CD4-positive, alpha-beta T cell (primary cell): ENCODE results near the gene MAD2L1BP. TPM values are rescaled to one million over a fixed set of nuclear protein-coding genes. Genes with fewer than 3 reads are reported as not detected.

ENCODE experiments used
- ATAC-seq: fragments of 200-7000 bp; cut with Tn5 transposase; one replicate; pipeline ENCODE4 v1.10.0; 2022; ENCODE audit warnings: mild to moderate bottlenecking; ENCODE audit not compliant: poor library complexity
- CTCF ChIA-PET: fragments of 350-600 bp; sonication (Branson Sonifier 250); formaldehyde crosslinking; loops from one replicate; lab custom pipeline; 2021; ENCODE audit warnings: antibody characterized with exemption, inconsistent platforms; lab: Charles Lee
- POLR2A ChIA-PET: fragments of 350-600 bp; sonication (Branson Sonifier 250); formaldehyde crosslinking; loops from one replicate; lab custom pipeline; 2021; ENCODE audit warnings: antibody characterized with exemption, inconsistent platforms; lab: Charles Lee
- DNase-seq, 14 experiments: peaks; one replicate each; pipeline ENCODE4 v3.0.0-alpha.2; 2013 to 2020; ENCODE audit warnings: mixed read lengths in 2 of 14
- H3K27ac ChIP-seq, 2 donors: one replicate each; pipeline versions ENCODE4 v1.5.1 to v1.7.0; 2013; ENCODE audit warnings: low read length in 2 of 2, low read depth in 1 of 2, mild to moderate bottlenecking in 1 of 2
- H3K27me3 ChIP-seq, 2 experiments: 1 replicate in 1 of 2; 2 replicates in 1 of 2; pipeline versions ENCODE4 v1.6.1 to v1.7.0; 2013; ENCODE audit warnings: low read length in 2 of 2, control low read depth in 1 of 2, mild to moderate bottlenecking in 1 of 2, moderate library complexity in 1 of 2; ENCODE audit not compliant: insufficient read depth in 2 of 2, control insufficient read depth in 1 of 2
- H3K36me3 ChIP-seq: one replicate; pipeline ENCODE4 v1.6.1; 2013; ENCODE audit warnings: low read length, control low read depth; ENCODE audit not compliant: insufficient read depth
- H3K4me1 ChIP-seq: one replicate; pipeline ENCODE4 v1.6.1; 2013; ENCODE audit warnings: low read length, control low read depth; ENCODE audit not compliant: insufficient read depth
- H3K4me3 ChIP-seq: one replicate; pipeline ENCODE4 v1.5.1; 2013; ENCODE audit warnings: mild to moderate bottlenecking, low read length, moderate library complexity
- H3K9me3 ChIP-seq, 2 experiments: 1 replicate in 1 of 2; 2 replicates in 1 of 2; pipeline versions ENCODE4 v1.6.1 to v1.7.0; 2013; ENCODE audit warnings: low read length in 2 of 2, mild to moderate bottlenecking in 2 of 2, control low read depth in 1 of 2, moderate library complexity in 1 of 2; ENCODE audit not compliant: control insufficient read depth in 1 of 2, insufficient read depth in 1 of 2
- H3K27ac Mint-ChIP-seq: one replicate; pipeline ENCODE4 v1.8.0; 2020; ENCODE audit warnings: mixed read lengths
- H3K27me3 Mint-ChIP-seq: one replicate; pipeline ENCODE4 v1.8.0; 2021; ENCODE audit warnings: mixed read lengths
- H3K36me3 Mint-ChIP-seq: one replicate; pipeline ENCODE4 v1.8.0; 2021; ENCODE audit warnings: low read depth, mixed read lengths
- H3K4me1 Mint-ChIP-seq: one replicate; pipeline ENCODE4 v1.8.0; 2021; ENCODE audit warnings: low read depth, mixed read lengths
- H3K4me3 Mint-ChIP-seq: one replicate; pipeline ENCODE4 v1.8.0; 2020; ENCODE audit warnings: mild to moderate bottlenecking, mixed read lengths
- H3K9me3 Mint-ChIP-seq: one replicate; pipeline ENCODE4 v1.8.0; 2020; ENCODE audit warnings: mixed read lengths
- intact Hi-C, 2 experiments: fragments of 100-400 bp; cut with DNase I in 1 of 2; cut with micrococcal nuclease in 1 of 2; formaldehyde crosslinking; loops; one replicate each; pipeline versions ENCODE4 v1.15.1 to v1.9.0; 2023 to 2025; cut with DNase I, micrococcal nuclease
- total RNA-seq, 174 experiments: library from RNA in 2 of 174; stranded (reverse) in 2 of 174; gene quantifications; one replicate each; pipeline ENCODE4 v1.2.3 and lab custom pipeline; 2021 to 2026
- TF ChIP-seq, protein P1 (sequence below): fragments of 200-600 bp; IDR thresholded peaks from one replicate; pipeline ENCODE4 v1.8.0; 2022; ENCODE audit warnings: antibody characterized with exemption, mild to moderate bottlenecking

The MAD2L1BP gene
- total RNA-seq, 2 experiments from 2014 or later, result 36.6 to 39.2 TPM

DNA sequence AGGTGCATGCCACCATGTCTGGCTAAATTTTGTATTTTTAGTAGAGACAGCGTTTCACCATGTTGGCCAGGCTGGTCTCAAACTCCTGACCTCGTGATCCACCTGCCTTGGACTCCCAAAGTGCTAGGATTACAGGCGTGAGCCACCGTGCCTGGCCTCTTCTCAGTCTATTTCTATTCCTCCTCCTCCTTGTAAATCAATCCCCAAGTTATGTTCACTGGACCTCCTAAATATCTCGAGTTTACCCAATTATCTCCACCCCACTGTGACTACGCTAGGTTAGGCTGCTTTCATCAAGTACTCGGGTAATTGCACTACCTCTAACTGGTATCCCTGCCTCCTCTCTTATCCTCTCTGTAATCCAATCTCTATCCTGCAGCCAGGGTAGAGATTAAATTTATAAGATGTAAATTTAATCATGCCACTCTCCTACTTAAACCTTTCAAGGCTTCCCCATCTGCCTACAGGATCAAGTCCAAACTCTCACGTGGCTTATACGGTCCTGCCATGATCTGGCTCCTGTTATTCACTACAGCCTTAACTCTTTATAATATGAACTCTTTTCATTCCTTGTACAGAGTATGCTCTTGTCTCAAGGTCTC lies 837 bp upstream of the MAD2L1BP start:
- intact Hi-C loops, result loop anchor here in 1 of 2 experiments (10.0 kb wide), 1 partner anchor 590 kb away; the partner anchor contains the start of gene SLC29A1
- CTCF ChIA-PET, result interaction anchor here (1.1 kb wide), 1 partner anchor 33 kb away, joined by 3 read pairs; no protein-coding TSS in a partner anchor
- TF ChIP-seq, protein P1, sequence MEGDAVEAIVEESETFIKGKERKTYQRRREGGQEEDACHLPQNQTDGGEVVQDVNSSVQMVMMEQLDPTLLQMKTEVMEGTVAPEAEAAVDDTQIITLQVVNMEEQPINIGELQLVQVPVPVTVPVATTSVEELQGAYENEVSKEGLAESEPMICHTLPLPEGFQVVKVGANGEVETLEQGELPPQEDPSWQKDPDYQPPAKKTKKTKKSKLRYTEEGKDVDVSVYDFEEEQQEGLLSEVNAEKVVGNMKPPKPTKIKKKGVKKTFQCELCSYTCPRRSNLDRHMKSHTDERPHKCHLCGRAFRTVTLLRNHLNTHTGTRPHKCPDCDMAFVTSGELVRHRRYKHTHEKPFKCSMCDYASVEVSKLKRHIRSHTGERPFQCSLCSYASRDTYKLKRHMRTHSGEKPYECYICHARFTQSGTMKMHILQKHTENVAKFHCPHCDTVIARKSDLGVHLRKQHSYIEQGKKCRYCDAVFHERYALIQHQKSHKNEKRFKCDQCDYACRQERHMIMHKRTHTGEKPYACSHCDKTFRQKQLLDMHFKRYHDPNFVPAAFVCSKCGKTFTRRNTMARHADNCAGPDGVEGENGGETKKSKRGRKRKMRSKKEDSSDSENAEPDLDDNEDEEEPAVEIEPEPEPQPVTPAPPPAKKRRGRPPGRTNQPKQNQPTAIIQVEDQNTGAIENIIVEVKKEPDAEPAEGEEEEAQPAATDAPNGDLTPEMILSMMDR, result no peak
- POLR2A ChIA-PET, result interaction anchor here (0.6 to 2.1 kb wide), 5 partner anchors 10 to 464 kb away, joined by 3 to 19 read pairs (median 4); partner anchors contain the start of gene RSPH9
- ATAC-seq (no peak), DNase-seq (no peak)
- Mint-ChIP-seq H3K36me3 (peaks cover 27% of the 10 kb centered on the region), H3K27ac (peak overlapping the region; percentile 97), H3K9me3 (no peaks in the 10 kb centered on the region), H3K4me3 (peak overlapping the region; percentile 95), H3K4me1 (peaks cover 45% of the 10 kb centered on the region), H3K27me3 (no peaks in the 10 kb centered on the region)
- Histone ChIP-seq H3K9me3 (no peaks in the 10 kb centered on the region), H3K4me3 (no peak overlapping the region), H3K27me3 (no peaks in the 10 kb centered on the region), H3K4me1 (peaks cover 51% of the 10 kb centered on the region), H3K36me3 (peaks cover 13% of the 10 kb centered on the region), H3K27ac (no peak overlapping the region)

DNA sequence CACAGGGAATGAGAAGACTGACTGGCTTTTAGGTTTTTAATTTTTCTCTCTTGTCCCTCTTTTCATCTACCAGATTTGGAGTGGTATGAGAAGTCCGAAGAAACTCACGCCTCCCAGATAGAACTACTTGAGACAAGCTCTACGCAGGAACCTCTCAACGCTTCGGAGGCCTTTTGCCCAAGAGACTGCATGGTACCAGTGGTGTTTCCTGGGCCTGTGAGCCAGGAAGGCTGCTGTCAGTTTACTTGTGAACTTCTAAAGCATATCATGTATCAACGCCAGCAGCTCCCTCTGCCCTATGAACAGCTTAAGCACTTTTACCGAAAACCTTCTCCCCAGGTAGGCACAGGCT lies 644 bp downstream of the MAD2L1BP start:
- H3K9me3 Mint-ChIP-seq, result no peaks in the 10 kb centered on the region
- H3K36me3 ChIP-seq, result peaks cover 28% of the 10 kb centered on the region
- H3K4me1 ChIP-seq, result peaks cover 44% of the 10 kb centered on the region
- peak in 6 of 14 experiments; percentile 2 to 41 (median 28) for DNase-seq
- H3K4me1 Mint-ChIP-seq, result peaks cover 50% of the 10 kb centered on the region
- ATAC-seq, result peak; percentile 15
- no peaks in the 10 kb centered on the region for H3K27me3 Mint-ChIP-seq
- intact Hi-C loops, result loop anchor here in 1 of 2 experiments (10.0 kb wide), 1 partner anchor 589 kb away; the partner anchor contains the start of gene SLC29A1
- H3K27ac ChIP-seq, result peak overlapping the region; percentile 39 to 88
- H3K9me3 ChIP-seq, result no peaks in the 10 kb centered on the region
- H3K27ac Mint-ChIP-seq, result peak overlapping the region; percentile 97
- H3K36me3 Mint-ChIP-seq, result peaks cover 42% of the 10 kb centered on the region
- TF ChIP-seq, protein P1, result no peak
- H3K4me3 ChIP-seq, result peak overlapping the region; percentile 72
- no peaks in the 10 kb centered on the region for H3K27me3 ChIP-seq
- peak overlapping the region; percentile 95 for H3K4me3 Mint-ChIP-seq
- POLR2A ChIA-PET, result interaction anchor here (1.0 to 2.1 kb wide), 4 partner anchors 9 to 51 kb away, joined by 4 to 19 read pairs (median 5); partner anchors contain the start of genes MRPS18A and RSPH9
- CTCF ChIA-PET, result interaction anchor here (1.1 to 1.6 kb wide), 2 partner anchors 31 to 32 kb away, joined by 3 to 7 read pairs; no protein-coding TSS in a partner anchor

DNA sequence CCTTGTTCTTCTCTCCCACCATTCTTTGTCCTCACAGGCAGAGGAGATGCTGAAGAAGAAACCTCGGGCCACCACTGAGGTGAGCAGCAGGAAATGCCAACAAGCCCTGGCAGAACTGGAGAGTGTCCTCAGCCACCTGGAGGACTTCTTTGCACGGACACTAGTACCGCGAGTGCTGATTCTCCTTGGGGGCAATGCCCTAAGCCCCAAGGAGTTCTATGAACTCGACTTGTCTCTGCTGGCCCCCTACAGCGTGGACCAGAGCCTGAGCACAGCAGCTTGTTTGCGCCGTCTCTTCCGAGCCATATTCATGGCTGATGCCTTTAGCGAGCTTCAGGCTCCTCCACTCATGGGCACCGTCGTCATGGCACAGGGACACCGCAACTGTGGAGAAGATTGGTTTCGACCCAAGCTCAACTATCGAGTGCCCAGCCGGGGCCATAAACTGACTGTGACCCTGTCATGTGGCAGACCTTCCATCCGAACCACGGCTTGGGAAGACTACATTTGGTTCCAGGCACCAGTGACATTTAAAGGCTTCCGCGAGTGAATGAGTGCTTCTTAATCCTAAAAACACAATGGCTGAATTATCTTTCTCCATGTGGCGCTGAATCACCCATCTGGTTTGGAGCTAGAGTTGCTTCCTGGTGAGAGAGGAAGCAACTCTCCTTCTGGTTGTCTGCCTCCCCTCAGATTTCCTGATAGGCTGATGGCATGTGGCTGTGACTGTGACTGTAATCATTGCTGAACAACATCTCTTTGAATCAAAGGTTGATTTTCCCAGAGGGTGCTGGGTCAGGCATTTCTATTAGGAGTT lies 4.6 kb downstream of the MAD2L1BP start:
- intact Hi-C loops, result loop anchor here in 1 of 2 experiments (10.0 kb wide), 1 partner anchor 585 kb away; the partner anchor contains the start of gene SLC29A1
- H3K27ac ChIP-seq, result no peak overlapping the region
- TF ChIP-seq, protein P1, result no peak
- ChIA-PET POLR2A (interaction anchor here (0.7 kb wide), 1 partner anchor 10 kb away, joined by 5 read pairs; the partner anchor contains the start of gene GTPBP2), CTCF (no interaction called here)
- peaks cover 48% of the 10 kb centered on the region for H3K4me1 ChIP-seq
- Mint-ChIP-seq H3K27ac (peak overlapping the region; percentile 72), H3K36me3 (peaks cover 57% of the 10 kb centered on the region), H3K4me3 (peak overlapping the region; percentile 50), H3K9me3 (no peaks in the 10 kb centered on the region), H3K4me1 (peaks cover 68% of the 10 kb centered on the region), H3K27me3 (no peaks in the 10 kb centered on the region)
- no peaks in the 10 kb centered on the region for H3K9me3 ChIP-seq
- peaks cover 37% of the 10 kb centered on the region for H3K36me3 ChIP-seq
- ATAC-seq, result no peak
- no peak for DNase-seq
- no peaks in the 10 kb centered on the region for H3K27me3 ChIP-seq
- no peak overlapping the region for H3K4me3 ChIP-seq
